ENCODE measurements around the gene PSMC3.

DNA sequence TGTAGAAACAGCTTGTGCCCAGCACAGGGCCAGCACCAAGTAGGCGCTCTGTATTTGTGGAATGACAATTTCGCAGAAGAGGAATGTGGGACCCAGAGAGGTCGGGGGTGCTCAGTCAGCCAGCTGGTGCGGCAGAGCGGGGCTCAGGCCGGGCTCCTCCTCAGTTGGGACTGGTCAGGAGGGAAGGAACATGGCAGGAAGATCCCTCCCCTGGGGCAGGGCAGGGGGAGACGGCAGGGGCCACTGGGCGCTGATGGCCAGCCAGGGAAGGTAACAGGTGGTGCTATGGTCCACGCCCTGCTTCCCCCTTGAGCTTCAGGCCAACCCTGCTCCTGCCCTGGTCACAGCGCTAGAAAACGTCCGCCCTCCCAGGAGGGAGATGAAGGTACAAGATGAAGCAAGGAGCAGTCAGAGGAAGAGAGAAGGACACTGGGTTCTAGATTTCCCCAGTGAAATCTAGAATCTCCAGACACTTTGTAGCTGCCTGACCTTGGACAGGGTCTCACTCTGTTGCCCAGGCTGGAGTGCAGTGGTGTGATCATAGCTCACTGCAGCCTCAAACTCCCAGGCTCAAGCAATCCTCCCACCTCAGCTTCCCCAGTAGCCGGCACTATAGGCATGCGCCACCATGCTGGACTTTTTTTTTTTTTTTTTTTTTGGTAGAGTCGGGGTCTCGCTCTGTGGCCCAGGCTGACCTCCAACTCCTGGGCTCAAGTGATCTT is 34.4 kb downstream of the PSMC3 start:
- TF ChIP-seq GATA3 (IDR thresholded peaks at IDR 0.05; ENCODE audit: low read depth, low read length) (no peak), GATA2 (IDR thresholded peaks at IDR 0.05; ENCODE audit: low read depth, low read length) (no peak)
